Calu3 (cell line): ENCODE measurements around the gene STAT6. TPM values are rescaled to one million over a fixed set of nuclear protein-coding genes. Genes with fewer than 3 reads are reported as not detected.

Experiments used
- Bru-seq: library from RNA; stranded (reverse); fragments of 400-500 nt; gene quantifications from one replicate; lab custom pipeline; 2021; lab: Mats Ljungman, UMichigan
- BruChase-seq, 2 experiments: library from RNA; stranded (reverse); fragments of 400-500 nt; gene quantifications; one replicate each; lab custom pipeline; 2021; lab: Mats Ljungman, UMichigan
- BruUV-seq: library from RNA; stranded (reverse); fragments of 400-500 nt; replicated peaks from 2 replicates; lab custom pipeline; 2021; lab: Mats Ljungman, UMichigan
- CTCF ChIA-PET: fragments of 300-600 bp; sonication (Branson Sonifier 250); formaldehyde crosslinking; loops from one replicate; lab custom pipeline; 2022; ENCODE audit warnings: antibody characterized with exemption; lab: Charles Lee
- DNase-seq: peaks from one replicate; pipeline ENCODE4 v3.0.0; 2022
- H3K27ac Mint-ChIP-seq: one replicate; pipeline ENCODE4 v1.8.0; 2022; ENCODE audit warnings: mixed read lengths; ENCODE audit not compliant: unreplicated experiment
- H3K27me3 Mint-ChIP-seq: one replicate; pipeline ENCODE4 v1.8.0; 2022; ENCODE audit warnings: mixed read lengths; ENCODE audit not compliant: unreplicated experiment
- H3K36me3 Mint-ChIP-seq: one replicate; pipeline ENCODE4 v1.8.0; 2022; ENCODE audit warnings: mild to moderate bottlenecking, moderate library complexity, mixed read lengths; ENCODE audit not compliant: insufficient read depth, unreplicated experiment
- H3K4me1 Mint-ChIP-seq: one replicate; pipeline ENCODE4 v1.8.0; 2022; ENCODE audit warnings: mild to moderate bottlenecking, low read depth, mixed read lengths; ENCODE audit not compliant: unreplicated experiment
- H3K4me3 Mint-ChIP-seq: one replicate; pipeline ENCODE4 v1.8.0; 2022; ENCODE audit warnings: mild to moderate bottlenecking, low read depth, moderate library complexity, mixed read lengths; ENCODE audit not compliant: unreplicated experiment
- H3K9me3 Mint-ChIP-seq: one replicate; pipeline ENCODE4 v1.8.0; 2022; ENCODE audit warnings: low read depth, mixed read lengths; ENCODE audit not compliant: unreplicated experiment
- intact Hi-C: fragments of 100-400 bp; cut with micrococcal nuclease; formaldehyde crosslinking; loops from one replicate; pipeline ENCODE4 v1.10.0; 2022; ENCODE audit not compliant: unreplicated experiment
- long read RNA-seq: library from polyadenylated mRNA; stranded (forward); transcript quantifications from one replicate; pipeline ENCODE4 v2.0.0, GENCODE V29; 2022
- total RNA-seq: library from RNA; stranded (reverse); gene quantifications from 2 replicates; pipeline ENCODE4 v1.2.3, GENCODE V29; 2022
- TF ChIP-seq, protein P1 (sequence below): fragments of 200-600 bp; IDR thresholded peaks from one replicate; pipeline ENCODE4 v1.8.0; 2022; ENCODE audit warnings: antibody characterized with exemption; ENCODE audit not compliant: unreplicated experiment

STAT6 gene, protein sequence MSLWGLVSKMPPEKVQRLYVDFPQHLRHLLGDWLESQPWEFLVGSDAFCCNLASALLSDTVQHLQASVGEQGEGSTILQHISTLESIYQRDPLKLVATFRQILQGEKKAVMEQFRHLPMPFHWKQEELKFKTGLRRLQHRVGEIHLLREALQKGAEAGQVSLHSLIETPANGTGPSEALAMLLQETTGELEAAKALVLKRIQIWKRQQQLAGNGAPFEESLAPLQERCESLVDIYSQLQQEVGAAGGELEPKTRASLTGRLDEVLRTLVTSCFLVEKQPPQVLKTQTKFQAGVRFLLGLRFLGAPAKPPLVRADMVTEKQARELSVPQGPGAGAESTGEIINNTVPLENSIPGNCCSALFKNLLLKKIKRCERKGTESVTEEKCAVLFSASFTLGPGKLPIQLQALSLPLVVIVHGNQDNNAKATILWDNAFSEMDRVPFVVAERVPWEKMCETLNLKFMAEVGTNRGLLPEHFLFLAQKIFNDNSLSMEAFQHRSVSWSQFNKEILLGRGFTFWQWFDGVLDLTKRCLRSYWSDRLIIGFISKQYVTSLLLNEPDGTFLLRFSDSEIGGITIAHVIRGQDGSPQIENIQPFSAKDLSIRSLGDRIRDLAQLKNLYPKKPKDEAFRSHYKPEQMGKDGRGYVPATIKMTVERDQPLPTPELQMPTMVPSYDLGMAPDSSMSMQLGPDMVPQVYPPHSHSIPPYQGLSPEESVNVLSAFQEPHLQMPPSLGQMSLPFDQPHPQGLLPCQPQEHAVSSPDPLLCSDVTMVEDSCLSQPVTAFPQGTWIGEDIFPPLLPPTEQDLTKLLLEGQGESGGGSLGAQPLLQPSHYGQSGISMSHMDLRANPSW
- total RNA-seq (213 and 243 TPM in 2 replicates), Bru-seq, nascent RNA (percentile 75 among the genes with signal in this experiment), BruChase-seq, experiment 1, labeled RNA remaining after a 6-hour chase (percentile 91 among the genes with signal in this experiment), BruChase-seq, experiment 2, labeled RNA remaining after a 2-hour chase (percentile 86 among the genes with signal in this experiment)
- long read RNA-seq, full-length matches to known transcripts: 26 of 200 reads
- long read RNA-seq, partial matches to known transcripts: 56 of 200 reads
- long read RNA-seq, other reads (novel, unspliced or antisense): 118 of 200 reads

DNA sequence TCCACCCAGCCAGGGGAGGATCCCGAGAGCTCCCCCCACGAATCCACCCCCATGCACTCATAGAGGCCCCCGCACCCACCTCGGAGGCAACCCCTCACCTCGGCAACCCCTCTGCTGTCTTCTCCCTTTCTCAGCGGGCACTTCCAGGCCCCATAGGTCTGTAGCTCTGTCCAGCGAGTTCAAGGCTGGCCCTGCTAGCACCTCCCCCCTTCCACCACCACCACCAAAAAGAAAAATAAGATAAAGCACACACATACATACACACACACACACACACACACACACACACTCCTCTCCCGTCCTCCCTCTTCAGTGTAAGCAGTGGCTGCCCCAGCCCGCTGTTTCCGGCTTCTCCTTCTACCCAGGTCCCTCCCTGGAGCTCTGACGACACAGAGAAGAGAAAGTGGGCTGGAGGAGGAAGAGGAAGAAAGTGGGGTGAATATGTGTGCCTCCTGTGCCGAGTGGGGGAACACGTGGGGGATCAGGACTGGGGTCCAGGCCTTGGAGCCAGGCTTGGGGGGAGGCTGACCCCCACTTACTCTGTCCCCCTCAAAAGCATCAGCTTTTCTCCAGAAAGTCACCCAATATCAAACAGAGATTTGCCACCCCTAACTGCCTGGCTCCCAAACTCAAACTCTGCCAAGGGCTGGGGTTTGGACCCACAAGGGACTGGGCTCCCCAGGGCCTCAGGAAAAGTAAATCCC lies at the start of gene STAT6:
Gene STAT6, minus strand, starts transcription at position 332 of the 704 bp plus-strand sequence. CDS start 3,084 bp downstream, outside the sequence.
- BruUV-seq: no TSS peak
- intact Hi-C loops: loop anchor here (2.0 to 5.0 kb wide), 2 partner anchors 22 to 354 kb away; partner anchors contain the start of gene NAB2
- peak within 1 kb of the TSS; percentile 84 for H3K27ac Mint-ChIP-seq
- TF ChIP-seq, protein P1, sequence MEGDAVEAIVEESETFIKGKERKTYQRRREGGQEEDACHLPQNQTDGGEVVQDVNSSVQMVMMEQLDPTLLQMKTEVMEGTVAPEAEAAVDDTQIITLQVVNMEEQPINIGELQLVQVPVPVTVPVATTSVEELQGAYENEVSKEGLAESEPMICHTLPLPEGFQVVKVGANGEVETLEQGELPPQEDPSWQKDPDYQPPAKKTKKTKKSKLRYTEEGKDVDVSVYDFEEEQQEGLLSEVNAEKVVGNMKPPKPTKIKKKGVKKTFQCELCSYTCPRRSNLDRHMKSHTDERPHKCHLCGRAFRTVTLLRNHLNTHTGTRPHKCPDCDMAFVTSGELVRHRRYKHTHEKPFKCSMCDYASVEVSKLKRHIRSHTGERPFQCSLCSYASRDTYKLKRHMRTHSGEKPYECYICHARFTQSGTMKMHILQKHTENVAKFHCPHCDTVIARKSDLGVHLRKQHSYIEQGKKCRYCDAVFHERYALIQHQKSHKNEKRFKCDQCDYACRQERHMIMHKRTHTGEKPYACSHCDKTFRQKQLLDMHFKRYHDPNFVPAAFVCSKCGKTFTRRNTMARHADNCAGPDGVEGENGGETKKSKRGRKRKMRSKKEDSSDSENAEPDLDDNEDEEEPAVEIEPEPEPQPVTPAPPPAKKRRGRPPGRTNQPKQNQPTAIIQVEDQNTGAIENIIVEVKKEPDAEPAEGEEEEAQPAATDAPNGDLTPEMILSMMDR: no peak
- peaks cover 6% of the 10 kb centered on the region for H3K27me3 Mint-ChIP-seq
- peaks cover 37% of the 10 kb centered on the region for H3K4me1 Mint-ChIP-seq
- DNase-seq: peak; percentile 81
- peaks cover 48% of the 10 kb centered on the region for H3K36me3 Mint-ChIP-seq
- H3K9me3 Mint-ChIP-seq: no peaks in the 10 kb centered on the region
- CTCF ChIA-PET: interaction anchor here (0.6 to 3.0 kb wide), 23 partner anchors 9 to 1932 kb away, joined by 3 to 148 read pairs (median 7); partner anchors contain the start of genes LRP1, NAB2 and NEMP1
- H3K4me3 Mint-ChIP-seq: peak within 1 kb of the TSS; percentile 77

DNA sequence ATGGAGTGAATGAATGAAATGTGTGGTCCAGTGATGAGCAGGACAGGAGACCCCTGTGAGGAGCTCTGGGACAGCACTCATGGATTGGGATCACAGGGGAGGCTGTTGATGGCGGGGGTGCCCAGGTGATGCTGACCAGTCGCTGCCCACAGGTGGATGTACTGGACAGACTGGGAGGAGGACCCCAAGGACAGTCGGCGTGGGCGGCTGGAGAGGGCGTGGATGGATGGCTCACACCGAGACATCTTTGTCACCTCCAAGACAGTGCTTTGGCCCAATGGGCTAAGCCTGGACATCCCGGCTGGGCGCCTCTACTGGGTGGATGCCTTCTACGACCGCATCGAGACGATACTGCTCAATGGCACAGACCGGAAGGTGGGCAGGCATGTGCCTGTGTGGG lies 49.6 kb upstream of the STAT6 start:
- Mint-ChIP-seq H3K27me3 (peaks cover 11% of the 10 kb centered on the region), H3K27ac (no peak overlapping the region), H3K36me3 (no peaks in the 10 kb centered on the region), H3K9me3 (no peaks in the 10 kb centered on the region), H3K4me3 (no peak overlapping the region), H3K4me1 (peaks cover 12% of the 10 kb centered on the region)
- CTCF ChIA-PET: no interaction called here
- intact Hi-C loops: no loop called here
- no TSS peak for BruUV-seq
- TF ChIP-seq, protein P1: no peak
- DNase-seq: no peak

DNA sequence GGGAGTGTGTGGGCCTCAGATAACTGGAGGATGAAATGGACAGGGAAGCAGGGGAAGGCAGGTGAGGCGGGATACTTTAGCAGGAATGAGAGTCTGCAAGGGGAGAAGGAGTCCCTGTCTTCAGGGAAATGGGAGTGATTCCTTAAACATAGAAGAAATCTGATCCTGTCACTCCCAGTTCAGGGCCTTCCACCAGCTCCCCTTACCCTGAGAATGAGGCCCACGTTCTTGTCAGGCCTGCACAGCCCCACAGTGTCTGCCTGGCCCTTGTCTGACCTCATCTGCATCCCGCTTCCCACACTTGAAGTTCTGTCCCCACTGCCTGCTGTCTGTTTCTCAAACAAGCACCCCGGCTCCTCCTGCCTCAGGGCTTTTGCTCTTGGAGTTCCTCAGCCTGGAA lies 48.9 kb upstream of the STAT6 start:
- TF ChIP-seq, protein P1: no peak
- CTCF ChIA-PET: no interaction called here
- H3K27me3 Mint-ChIP-seq: peaks cover 11% of the 10 kb centered on the region
- peaks cover 8% of the 10 kb centered on the region for H3K4me1 Mint-ChIP-seq
- DNase-seq: no peak
- no TSS peak for BruUV-seq
- H3K9me3 Mint-ChIP-seq: no peaks in the 10 kb centered on the region
- intact Hi-C loops: no loop called here
- H3K27ac Mint-ChIP-seq: no peak overlapping the region
- H3K36me3 Mint-ChIP-seq: no peaks in the 10 kb centered on the region
- H3K4me3 Mint-ChIP-seq: no peak overlapping the region
